Measurements from ENCODE around the gene ZNF862. TPM values are rescaled to one million over a fixed set of nuclear protein-coding genes. Genes with fewer than 3 reads are reported as not detected.

The ZNF862 gene
- total RNA-seq, 1 experiment from 2014 or later = 42.4 TPM

DNA sequence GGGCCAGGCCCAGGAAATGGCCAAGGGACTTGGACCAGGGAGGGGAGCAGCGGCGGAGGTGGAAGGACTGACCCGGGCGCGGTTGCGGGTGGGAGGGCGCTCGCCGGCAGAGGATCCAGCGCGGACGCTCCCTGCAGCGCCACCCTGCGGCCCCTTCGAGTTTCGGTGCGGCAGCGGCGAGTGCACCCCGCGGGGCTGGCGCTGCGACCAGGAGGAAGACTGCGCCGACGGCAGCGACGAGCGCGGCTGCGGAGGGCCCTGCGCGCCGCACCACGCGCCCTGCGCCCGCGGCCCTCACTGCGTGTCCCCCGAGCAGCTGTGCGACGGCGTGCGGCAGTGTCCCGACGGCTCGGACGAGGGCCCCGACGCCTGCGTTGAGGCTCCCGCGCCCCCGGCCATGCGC, 48.0 kb upstream of the ZNF862 start:
- no TSS peak for BruUV-seq (replicated peaks)
- Histone ChIP-seq H3K36me3 (ENCODE audit: low read depth) (no peaks in the 10 kb centered on the region), H3K27me3 (ENCODE audit: insufficient read depth, low read depth) (peaks cover 36% of the 10 kb centered on the region), H3K27ac (no peak overlapping the region), H3K9me2 (ENCODE audit: insufficient read depth) (no peaks in the 10 kb centered on the region), H3K9me3 (ENCODE audit: insufficient read depth, low read depth) (no peaks in the 10 kb centered on the region), H4K20me1 (ENCODE audit: insufficient read depth) (no peaks in the 10 kb centered on the region), H3K4me3 (no peak overlapping the region), H3K4me2 (no peak overlapping the region), H3F3A (ENCODE audit: insufficient read depth, low read depth) (peaks cover 5% of the 10 kb centered on the region; the same call in 1 of the 2 replicates), H3K4me1 (replicated peaks; ENCODE audit: insufficient read depth) (no peaks in the 10 kb centered on the region), H2AFZ (no peak overlapping the region), H3K79me2 (ENCODE audit: low read depth) (no peaks in the 10 kb centered on the region)
- ChIA-PET POLR2A (ENCODE audit: unreplicated experiment) (no interaction called here), CTCF (no interaction called here)
- no peak for DNase-seq
- TF ChIP-seq CTCF (conservative IDR thresholded peaks at IDR 0.05) (no peak), EZH2 (IDR thresholded peaks at IDR 0.05; ENCODE audit: low read depth) (no peak)
- intact Hi-C loops (cut with micrococcal nuclease; ENCODE audit: unreplicated experiment) = no loop called here

GRCh38 chr7:149790754-149791360, 47.3 kb upstream of the ZNF862 start:
- Histone ChIP-seq H3K27me3 (ENCODE audit: insufficient read depth, low read depth) (peaks cover 41% of the 10 kb centered on the region), H3K9me2 (ENCODE audit: insufficient read depth) (no peaks in the 10 kb centered on the region), H2AFZ (no peak overlapping the region), H3F3A (ENCODE audit: insufficient read depth, low read depth) (peaks cover 5% of the 10 kb centered on the region; the same call in 1 of the 2 replicates), H3K4me1 (replicated peaks; ENCODE audit: insufficient read depth) (no peaks in the 10 kb centered on the region), H3K79me2 (ENCODE audit: low read depth) (no peaks in the 10 kb centered on the region), H4K20me1 (ENCODE audit: insufficient read depth) (no peaks in the 10 kb centered on the region), H3K9me3 (ENCODE audit: insufficient read depth, low read depth) (no peaks in the 10 kb centered on the region), H3K4me3 (no peak overlapping the region), H3K27ac (no peak overlapping the region), H3K4me2 (no peak overlapping the region), H3K36me3 (ENCODE audit: low read depth) (no peaks in the 10 kb centered on the region)
- ChIA-PET CTCF (no interaction called here), POLR2A (ENCODE audit: unreplicated experiment) (no interaction called here)
- intact Hi-C loops (cut with micrococcal nuclease; ENCODE audit: unreplicated experiment) = no loop called here
- TF ChIP-seq CTCF (conservative IDR thresholded peaks at IDR 0.05) (no peak), EZH2 (IDR thresholded peaks at IDR 0.05; ENCODE audit: low read depth) (no peak)
- DNase-seq = no peak
- no TSS peak for BruUV-seq (replicated peaks)

- peaks cover 5% of the 10 kb centered on the region; the same call in 1 of the 2 replicates for H3F3A ChIP-seq (ENCODE audit: insufficient read depth, low read depth)
- no peak overlapping the region for H3K4me3 ChIP-seq
- H3K4me2 ChIP-seq = no peak overlapping the region
- no peak overlapping the region for H3K27ac ChIP-seq
- H4K20me1 ChIP-seq (ENCODE audit: insufficient read depth) = no peaks in the 10 kb centered on the region
- H3K27me3 ChIP-seq (ENCODE audit: insufficient read depth, low read depth) = peaks cover 40% of the 10 kb centered on the region
- no peak overlapping the region for H2AFZ ChIP-seq
- no peaks in the 10 kb centered on the region for H3K9me3 ChIP-seq (ENCODE audit: insufficient read depth, low read depth)
- no TSS peak for BruUV-seq (replicated peaks)
- no peak for DNase-seq
- H3K36me3 ChIP-seq (ENCODE audit: low read depth) = no peaks in the 10 kb centered on the region
- CTCF ChIA-PET = no interaction called here
- H3K4me1 ChIP-seq (replicated peaks; ENCODE audit: insufficient read depth) = no peaks in the 10 kb centered on the region
- no peaks in the 10 kb centered on the region for H3K79me2 ChIP-seq (ENCODE audit: low read depth)
- no peaks in the 10 kb centered on the region for H3K9me2 ChIP-seq (ENCODE audit: insufficient read depth)
- intact Hi-C loops (cut with micrococcal nuclease; ENCODE audit: unreplicated experiment) = no loop called here
- POLR2A ChIA-PET (ENCODE audit: unreplicated experiment) = no interaction called here
- TF ChIP-seq CTCF (conservative IDR thresholded peaks at IDR 0.05) (no peak), EZH2 (IDR thresholded peaks at IDR 0.05; ENCODE audit: low read depth) (no peak)
These were observed 46.6 kb upstream of the ZNF862 start for GRCh38 chr7:149791411-149792219.
